CD4-positive, alpha-beta T cell treated with Interleukin-6 at 100 ng/mL for 8 hours (primary cell): ENCODE data around the gene CTIF.
A peak's percentile ranks its signal among the peaks of the same experiment; 100 is the strongest.

Source experiments
- DNase-seq: peaks from one replicate; pipeline ENCODE4 v3.0.0-alpha.2; 2020; ENCODE audit warnings: mixed read lengths, low spot score

CTIF gene

DNA sequence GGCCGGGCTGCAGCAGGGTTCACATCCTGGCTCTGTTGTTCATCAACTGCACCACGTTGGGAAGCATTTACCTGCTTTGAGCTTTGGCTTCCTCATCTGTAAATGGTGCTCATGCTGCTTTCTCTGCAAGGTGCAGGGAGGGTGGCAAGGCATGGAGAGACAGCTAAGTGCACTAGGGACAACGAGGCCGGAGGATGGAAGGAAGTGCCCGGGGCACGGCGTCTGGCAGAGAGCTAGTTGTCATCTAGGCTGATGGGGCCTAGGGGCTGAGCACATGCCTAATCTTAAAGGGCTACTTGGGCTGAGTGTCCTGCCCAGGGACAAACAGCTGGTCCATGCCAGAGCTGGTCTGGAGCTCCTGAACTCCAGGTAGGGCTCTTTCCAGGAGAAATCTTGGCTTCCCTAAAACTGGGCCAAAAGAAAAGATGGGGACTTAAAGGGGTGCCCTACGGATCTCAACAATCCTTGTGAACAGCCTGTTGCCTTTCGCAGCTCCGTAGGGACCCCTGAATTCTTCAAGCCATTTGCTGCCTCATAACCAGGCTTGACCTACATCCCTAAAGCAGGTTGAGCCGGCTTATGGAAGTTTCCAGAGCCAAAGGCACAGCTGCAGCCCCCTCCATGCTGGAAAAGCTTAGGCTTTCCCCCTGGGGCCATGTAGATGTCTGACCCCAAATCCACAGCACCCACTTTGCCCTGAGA is 281.1 kb downstream of the CTIF start:
- DNase-seq: no peak

DNA sequence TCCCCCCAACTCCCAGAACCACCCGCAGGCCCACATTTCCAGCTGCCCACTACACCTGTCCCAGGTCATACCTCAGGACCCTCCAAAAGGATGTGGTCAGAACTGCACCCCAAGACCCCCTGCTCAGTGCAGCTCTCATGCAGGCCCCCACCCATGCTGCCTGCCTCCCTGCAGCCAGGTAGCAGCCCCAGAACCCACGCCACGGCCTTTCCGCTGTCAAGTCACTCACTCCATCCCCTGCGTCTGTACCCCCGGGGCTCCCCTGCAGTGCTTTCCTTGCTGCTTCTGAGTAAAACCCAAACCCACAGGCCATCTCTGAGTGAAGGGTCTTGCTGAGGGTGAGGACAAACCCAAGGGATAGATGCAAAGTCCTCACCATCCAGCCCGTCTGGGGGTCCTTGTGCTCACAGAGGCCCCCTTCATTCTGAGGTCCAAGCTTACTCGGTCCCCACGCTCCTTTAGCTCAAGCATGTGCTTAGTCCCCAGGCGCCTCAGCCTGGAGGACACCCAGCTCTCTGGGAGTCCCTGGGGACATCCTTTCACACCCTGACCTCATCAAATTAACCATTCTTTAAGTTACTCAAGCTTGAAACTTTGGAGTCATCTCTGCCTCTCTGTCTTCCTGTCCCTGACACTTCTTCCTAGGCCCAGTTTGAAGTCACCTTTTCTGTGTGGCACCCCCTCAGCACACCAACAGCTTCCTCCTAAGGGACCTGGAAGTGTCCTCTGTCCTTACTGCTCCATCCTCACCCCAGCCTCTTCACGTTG is 281.8 kb downstream of the CTIF start:
- no peak for DNase-seq

DNA sequence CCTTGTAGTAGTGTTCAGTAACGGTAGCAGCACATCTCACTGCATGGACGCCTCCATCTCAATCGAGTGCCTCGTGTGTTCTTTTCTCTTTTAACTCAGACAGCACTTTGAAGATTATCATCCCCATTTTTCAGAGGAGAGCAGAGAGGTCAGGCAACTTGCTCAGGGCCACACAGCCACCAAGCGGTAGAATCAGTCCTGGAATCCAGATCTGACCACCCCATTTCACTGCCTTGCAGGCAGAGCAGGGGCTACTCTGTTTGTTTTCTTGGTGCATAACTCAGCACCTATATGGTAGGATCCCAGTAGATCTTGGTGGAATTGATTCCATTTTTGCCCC is 282.4 kb downstream of the CTIF start:
- no peak for DNase-seq

GRCh38 chr18:48821845-48822244 is 283.0 kb downstream of the CTIF start:
- DNase-seq: no peak

- DNase-seq: no peak
Observed at GRCh38 chr18:48824231-48824970, 285.6 kb downstream of the CTIF start.

DNA sequence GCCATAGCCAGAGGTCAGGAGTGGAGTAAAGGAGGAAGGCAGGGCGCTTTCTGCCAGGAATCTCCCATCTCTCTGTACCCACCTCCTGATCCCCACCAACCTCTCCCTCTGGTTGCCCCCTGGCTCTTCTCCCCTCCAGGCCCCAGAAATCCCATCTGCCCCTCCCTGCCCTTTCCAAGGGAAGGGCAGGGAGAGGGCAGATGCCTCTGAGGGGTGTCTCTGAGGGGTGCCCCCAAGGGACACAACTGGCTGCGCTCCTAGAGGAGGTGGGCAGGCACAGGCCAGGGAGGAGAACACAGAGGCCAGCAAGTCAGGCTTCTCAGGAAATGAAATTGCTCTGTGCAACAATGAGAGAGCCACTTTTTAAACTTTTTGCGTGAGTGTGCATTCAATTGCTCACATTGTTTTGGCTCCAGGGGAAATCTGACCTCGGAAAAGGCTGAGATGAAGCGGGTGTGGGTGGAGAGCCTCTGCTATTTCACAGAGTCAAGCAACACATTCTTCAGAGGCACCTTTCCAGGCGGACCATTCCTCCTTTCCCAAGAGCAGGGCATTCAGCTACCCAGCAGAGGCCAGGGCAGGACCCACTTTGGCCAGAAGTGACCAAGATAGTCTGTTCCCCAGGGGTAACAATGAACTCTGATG is 286.4 kb downstream of the CTIF start:
- DNase-seq: no peak

DNA sequence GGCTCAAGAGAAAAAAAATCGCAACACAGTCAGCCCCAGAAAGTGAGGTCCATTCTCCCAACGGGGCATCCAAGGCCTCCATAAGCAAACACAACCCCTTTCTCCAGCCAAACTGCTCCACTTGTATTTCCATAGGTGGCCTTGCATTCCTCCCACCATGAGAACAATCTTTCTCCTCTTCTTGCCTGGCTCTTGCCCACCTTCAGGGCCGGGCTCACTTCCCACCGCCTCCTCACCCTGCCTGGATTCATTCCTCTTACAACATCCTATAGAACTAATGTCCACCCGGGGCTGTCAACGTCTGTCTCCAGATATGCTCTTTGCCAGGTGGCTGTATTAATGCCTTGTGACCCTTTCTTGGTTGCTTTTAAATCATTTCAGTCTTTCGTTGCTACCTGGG is 287.4 kb downstream of the CTIF start:
- DNase-seq: no peak

GRCh38 chr18:48826806-48827205 is 288.0 kb downstream of the CTIF start:
- DNase-seq: no peak

DNA sequence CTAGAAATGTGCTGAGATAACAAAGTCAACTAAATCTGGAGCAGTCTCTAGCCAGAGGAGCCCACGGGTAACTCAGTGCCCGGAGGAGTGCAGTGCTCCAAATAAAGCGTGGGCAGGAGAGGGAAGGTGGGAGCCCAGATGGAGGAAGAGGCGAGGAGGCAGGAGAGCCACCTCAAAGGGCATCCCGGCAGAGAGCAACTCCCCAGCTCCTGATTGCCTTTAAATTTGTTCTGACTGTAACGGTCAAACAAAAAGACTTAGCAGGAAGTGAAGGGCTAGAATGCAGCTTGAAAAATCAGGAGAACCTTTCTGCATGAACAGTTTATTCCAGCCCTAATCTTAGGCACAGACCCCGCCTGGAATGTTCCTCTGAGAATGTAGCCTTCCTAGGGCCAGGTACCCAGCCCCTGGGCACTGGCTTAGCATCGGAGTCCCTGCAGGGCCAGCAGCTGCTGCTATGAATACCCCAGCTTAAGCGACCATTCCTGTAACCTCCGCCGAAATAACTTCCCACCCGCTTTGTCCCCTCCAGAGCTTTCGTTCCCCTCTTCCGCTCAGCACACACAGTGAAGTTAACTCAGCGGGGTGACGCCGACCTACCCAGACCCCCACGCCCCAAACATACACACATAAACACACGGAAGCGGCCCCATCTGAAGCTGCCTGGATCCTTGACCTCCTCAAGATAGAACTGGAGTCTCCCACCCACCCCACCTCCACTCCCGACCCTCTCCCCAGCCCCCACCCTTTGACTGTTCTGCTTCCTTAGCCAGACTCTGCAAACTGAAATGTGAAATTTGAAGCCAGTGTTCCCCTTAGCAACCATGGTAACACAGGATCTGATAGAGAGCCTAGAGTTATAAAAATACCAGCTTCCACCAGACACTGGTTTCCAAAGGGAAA is 288.7 kb downstream of the CTIF start:
- DNase-seq: no peak

- no peak for DNase-seq
Observed at GRCh38 chr18:48828194-48828545, 289.3 kb downstream of the CTIF start.

- DNase-seq: no peak
Observed at GRCh38 chr18:48828691-48829442, 290.0 kb downstream of the CTIF start.

DNA sequence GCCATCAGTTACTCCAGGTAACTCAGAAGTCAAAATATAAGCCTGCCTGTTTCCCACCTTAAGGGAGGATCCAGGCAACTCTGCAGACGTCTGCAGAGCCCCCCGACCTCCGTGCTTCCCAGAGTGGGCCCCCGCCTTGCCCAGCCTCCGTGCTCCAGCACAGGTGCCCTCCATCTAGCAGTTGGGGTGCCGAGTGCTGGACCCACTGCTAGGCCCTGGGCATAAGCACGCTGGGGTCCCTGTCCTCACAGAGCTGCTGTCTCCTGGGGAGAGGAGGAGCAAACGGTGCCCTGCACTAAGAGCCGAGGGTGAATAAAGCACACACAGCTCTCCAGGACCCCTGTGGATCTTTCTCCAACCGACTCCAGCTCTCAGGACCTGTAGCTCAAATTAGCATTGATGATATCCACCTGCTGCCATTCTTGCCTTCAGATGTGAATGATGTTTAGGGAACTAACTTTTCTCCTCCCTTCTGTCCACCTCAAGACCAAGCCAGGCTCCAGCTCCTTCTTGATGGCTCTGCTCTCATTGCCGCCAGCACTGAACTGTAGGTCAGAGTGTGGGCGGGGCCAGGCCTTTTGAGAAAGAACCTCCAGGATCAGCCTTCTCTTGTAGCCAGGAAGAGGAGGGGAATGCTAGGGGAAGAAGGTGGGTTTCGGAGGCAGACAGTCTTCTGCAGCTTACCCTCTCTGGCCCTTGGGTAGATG is 290.8 kb downstream of the CTIF start:
- DNase-seq: no peak

- no peak for DNase-seq
Observed at GRCh38 chr18:48831113-48831759, 292.4 kb downstream of the CTIF start.

- no peak for DNase-seq
Observed at GRCh38 chr18:48831802-48832201, 293.0 kb downstream of the CTIF start.

DNA sequence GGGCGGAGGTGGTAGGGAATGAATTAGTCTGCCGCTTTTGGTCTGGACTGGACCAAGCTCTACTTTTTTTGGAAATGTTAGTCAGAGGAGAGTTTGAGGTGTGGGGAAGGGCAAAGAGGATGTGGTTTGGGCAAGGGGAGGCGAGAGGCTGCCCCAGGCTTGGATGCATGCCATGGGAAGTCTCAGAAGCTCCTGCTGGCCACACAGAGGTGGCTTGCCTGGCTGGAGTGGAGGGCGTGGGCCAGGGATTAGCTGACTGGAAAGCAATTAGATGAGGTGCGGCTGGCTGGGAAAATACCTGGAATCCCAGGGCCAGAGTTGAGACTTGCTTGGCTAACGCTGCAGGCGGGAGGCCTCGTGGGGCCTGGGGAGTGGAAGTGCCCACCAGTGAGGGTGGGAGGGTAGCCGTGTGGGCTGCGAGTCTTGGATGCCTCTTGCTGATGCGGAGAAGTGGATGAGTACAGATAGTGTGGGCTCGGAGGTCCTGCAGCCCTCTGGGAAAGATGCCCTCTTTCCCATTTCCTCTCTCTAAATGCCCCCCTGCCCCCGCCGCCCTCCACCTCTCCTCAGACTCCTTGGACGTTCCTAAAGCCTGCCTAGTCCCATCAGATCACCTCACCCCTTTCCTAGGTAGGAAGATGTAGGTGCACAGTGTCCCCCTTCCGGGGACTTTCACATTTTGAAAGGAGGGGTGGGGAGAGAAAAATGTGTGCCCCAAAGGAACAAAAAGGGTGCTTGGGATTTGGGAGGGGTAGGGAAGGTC is 294.3 kb downstream of the CTIF start:
- no peak for DNase-seq

DNA sequence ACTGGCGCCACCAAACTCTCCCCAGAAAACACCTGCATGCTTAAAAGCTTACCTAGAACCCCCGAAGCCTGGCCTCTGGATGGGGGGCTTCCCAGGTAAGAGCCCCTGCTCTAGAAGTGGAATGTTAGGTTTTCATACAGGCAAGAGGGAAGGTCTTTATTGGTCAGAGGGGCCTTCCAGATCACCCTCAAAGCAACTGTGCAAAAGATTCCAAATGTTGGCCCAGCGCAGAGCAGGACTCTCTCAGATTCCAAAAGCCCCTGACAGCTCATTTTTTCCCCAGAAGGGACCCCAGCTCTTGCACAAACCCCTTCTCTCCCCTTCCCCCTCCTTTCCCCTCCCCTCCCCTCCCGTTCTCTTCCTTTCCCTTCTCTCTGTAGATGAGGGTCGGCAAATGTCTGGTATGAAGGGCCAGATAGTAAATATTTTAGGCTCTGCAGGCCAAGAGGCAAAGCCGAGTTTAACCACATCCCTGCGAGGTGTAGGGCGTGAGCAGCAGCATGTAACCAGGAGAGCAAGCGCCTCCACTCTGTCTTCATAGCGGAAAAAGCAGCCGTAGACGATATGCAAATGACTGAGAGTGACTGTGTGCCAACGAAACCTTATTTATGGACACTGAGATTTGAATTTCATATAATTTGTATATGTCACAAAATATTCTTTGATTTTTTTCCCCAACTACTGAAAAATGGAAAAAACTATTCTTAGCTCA is 295.0 kb downstream of the CTIF start:
- peak; percentile 68 for DNase-seq

GRCh38 chr18:48834413-48835031 is 295.7 kb downstream of the CTIF start:
- DNase-seq: peak; percentile 74

GRCh38 chr18:48835119-48835518 is 296.3 kb downstream of the CTIF start:
- DNase-seq: no peak
